Epithelial cell of esophagus (primary cell): Measurements from ENCODE around the gene RFESD.

ENCODE experiments used
- DNase-seq: peaks from one replicate; pipeline ENCODE4 v3.0.0; 2010; ENCODE audit warnings: low read depth
- H3K4me3 ChIP-seq: 2 replicates; pipeline ENCODE4 v1.5.1; 2011; ENCODE audit warnings: mild to moderate bottlenecking, low read length, control low read depth
- CTCF ChIP-seq: IDR thresholded peaks from 2 replicates; pipeline ENCODE4 v1.5.1; 2011; ENCODE audit warnings: low read depth, mild to moderate bottlenecking, low read length, control low read depth, inconsistent platforms; ENCODE audit not compliant: insufficient read depth; ENCODE audit errors: missing control alignments

RFESD gene

GRCh38 chr5:95667061-95667618 lies 20.6 kb downstream of the RFESD start:
- no peak overlapping the region for H3K4me3 ChIP-seq
- no peak for DNase-seq
- no peak for TF ChIP-seq CTCF

- no peak overlapping the region for H3K4me3 ChIP-seq
- no peak for DNase-seq
- no peak for TF ChIP-seq CTCF
Measured at GRCh38 chr5:95667678-95668077, 21.1 kb downstream of the RFESD start.

- DNase-seq = no peak
- no peak for TF ChIP-seq CTCF
- H3K4me3 ChIP-seq = no peak overlapping the region
Measured at GRCh38 chr5:95668216-95668615, 21.6 kb downstream of the RFESD start.

- no peak for DNase-seq
- TF ChIP-seq CTCF = no peak
- H3K4me3 ChIP-seq = no peak overlapping the region
Measured at GRCh38 chr5:95668728-95669127, 22.2 kb downstream of the RFESD start.

- no peak for TF ChIP-seq CTCF
- peak; percentile 13 for DNase-seq
- H3K4me3 ChIP-seq = no peak overlapping the region
Measured at GRCh38 chr5:95669540-95669939, 23.0 kb downstream of the RFESD start.

GRCh38 chr5:95669985-95670384 lies 23.4 kb downstream of the RFESD start:
- H3K4me3 ChIP-seq = no peak overlapping the region
- no peak for DNase-seq
- no peak for TF ChIP-seq CTCF

GRCh38 chr5:95670568-95670967 lies 24.0 kb downstream of the RFESD start:
- H3K4me3 ChIP-seq = no peak overlapping the region
- TF ChIP-seq CTCF = no peak
- DNase-seq = no peak
